Fibroblast of pulmonary artery (primary cell): ENCODE measurements around the gene HNRNPCL2.
"Not testable (repeated sequence)": the region's sequence is repeated elsewhere in the genome, so short reads cannot be mapped to it uniquely, and the experiment has no call there.

ENCODE experiments used
- DNase-seq: peaks from one replicate; pipeline ENCODE4 v3.0.0-alpha.2; 2010; ENCODE audit warnings: low read depth
- H3K4me3 ChIP-seq: replicated peaks from 2 replicates; pipeline ENCODE4 v1.5.1; 2011; ENCODE audit warnings: low read depth, mild to moderate bottlenecking, control low read depth, low read length, moderate library complexity

The HNRNPCL2 gene

DNA sequence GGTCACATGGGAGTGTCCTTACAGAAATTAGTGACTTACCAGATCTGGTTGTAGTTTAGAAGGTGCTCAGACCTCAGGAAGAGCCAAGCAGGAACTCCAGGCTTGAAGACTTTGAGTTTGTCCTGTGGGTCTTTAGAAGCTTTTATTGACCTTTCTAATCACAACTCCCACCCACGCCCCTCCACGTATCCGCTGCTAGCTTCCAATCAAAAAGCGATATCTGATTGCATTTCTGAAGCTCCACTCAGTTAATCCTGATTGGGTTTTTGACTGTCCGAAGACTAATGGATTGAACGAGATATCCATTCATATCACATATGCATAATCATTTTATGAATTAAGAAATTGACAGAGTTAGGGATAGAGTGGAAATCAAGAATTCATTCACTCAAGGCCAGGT is at the start of gene HNRNPCL2:
TSS of gene HNRNPCL2 (minus strand) at position 101 of the 400 bp plus-strand sequence. CDS start 454 bp downstream, outside the sequence.
- H3K4me3 ChIP-seq, DNase-seq: not testable (repeated sequence)

DNA sequence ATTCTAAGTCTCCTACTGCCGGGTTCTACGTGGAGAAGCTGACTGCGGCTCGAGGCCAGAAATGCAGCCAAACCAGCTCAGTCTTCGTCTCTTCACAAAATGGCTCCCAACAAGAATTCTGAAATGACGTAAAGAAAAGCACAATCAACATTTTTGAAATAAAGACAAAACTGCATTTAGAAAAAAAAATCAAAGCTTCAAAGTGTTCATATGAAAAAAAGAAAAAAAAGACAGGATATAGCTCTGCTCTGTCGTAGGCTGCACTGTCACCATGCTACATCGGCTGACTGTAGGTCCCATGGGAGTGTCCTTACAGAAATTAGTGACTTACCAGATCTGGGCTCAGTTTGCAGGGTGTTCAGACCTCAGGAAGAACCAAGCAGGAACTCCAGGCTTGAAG is 48.9 kb upstream of the HNRNPCL2 start, which contains the start of gene HNRNPCL4:
TSS of gene HNRNPCL4 (minus strand) at position 101 of the 400 bp plus-strand sequence. CDS start 164 bp downstream, outside the sequence.
- not testable (repeated sequence) for H3K4me3 ChIP-seq, DNase-seq

DNA sequence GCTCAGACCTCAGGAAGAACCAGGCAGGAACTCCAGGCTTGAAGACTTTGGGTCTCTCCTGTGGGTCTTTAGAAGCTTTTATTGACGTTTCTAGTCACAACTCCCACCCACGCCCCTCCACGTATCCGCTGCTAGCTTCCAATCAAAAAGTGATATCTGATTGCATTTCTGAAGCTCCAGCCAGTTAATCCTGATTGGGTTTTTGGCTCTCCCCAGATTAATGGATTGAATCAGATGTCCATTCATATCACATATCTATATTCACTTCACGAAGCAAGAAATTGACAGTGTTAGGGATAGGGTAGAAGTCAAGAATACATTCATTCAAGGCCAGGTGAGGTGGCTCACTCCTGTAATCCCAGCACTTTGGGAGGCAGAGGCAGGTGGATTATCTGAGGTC is 39.3 kb upstream of the HNRNPCL2 start, which contains the start of gene PRAMEF26:
TSS of gene PRAMEF26 (minus strand) at position 101 of the 400 bp plus-strand sequence. CDS start 2,914 bp downstream, outside the sequence.
- not testable (repeated sequence) for H3K4me3 ChIP-seq, DNase-seq

GRCh38 chr1:13070474-13070873 is 46.2 kb downstream of the HNRNPCL2 start, which contains the start of gene PRAMEF25:
Gene PRAMEF25 (plus strand): TSS chr1:13070774. CDS start chr1:13073694, 2,920 bp downstream.
- not testable (repeated sequence) for H3K4me3 ChIP-seq, DNase-seq
